ENCODE data around the gene RCAN1.

DNA sequence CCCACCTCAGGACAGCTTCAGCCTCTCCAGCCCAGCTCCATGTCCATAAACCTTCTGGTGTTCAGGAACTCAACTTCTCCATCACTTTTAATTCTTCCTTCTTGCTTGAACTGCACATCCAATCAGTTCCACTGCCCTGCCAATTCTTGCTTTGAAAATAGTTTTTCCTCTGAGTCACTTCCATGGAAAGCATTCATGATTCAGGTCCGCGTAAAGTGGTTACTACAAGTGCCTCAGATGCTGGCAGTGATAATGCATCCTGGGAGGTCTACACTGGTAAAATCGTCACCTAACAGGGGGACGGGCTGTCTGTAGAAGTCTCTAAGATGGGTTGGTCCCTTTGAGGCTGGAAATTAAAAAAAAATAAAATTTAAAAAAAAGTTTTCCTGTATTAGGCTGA, 25.9 kb upstream of the RCAN1 start:
- TF ChIP-seq, protein P1, sequence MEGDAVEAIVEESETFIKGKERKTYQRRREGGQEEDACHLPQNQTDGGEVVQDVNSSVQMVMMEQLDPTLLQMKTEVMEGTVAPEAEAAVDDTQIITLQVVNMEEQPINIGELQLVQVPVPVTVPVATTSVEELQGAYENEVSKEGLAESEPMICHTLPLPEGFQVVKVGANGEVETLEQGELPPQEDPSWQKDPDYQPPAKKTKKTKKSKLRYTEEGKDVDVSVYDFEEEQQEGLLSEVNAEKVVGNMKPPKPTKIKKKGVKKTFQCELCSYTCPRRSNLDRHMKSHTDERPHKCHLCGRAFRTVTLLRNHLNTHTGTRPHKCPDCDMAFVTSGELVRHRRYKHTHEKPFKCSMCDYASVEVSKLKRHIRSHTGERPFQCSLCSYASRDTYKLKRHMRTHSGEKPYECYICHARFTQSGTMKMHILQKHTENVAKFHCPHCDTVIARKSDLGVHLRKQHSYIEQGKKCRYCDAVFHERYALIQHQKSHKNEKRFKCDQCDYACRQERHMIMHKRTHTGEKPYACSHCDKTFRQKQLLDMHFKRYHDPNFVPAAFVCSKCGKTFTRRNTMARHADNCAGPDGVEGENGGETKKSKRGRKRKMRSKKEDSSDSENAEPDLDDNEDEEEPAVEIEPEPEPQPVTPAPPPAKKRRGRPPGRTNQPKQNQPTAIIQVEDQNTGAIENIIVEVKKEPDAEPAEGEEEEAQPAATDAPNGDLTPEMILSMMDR (IDR thresholded peaks at IDR 0.05; ENCODE audit: low read depth, low read length, poor library complexity, severe bottlenecking): no peak
- TF ChIP-seq EZH2phosphoT487 (IDR thresholded peaks at IDR 0.05; ENCODE audit: borderline replicate concordance, low read length): no peak
